ENCODE measurements around the gene ZNF786.

DNA sequence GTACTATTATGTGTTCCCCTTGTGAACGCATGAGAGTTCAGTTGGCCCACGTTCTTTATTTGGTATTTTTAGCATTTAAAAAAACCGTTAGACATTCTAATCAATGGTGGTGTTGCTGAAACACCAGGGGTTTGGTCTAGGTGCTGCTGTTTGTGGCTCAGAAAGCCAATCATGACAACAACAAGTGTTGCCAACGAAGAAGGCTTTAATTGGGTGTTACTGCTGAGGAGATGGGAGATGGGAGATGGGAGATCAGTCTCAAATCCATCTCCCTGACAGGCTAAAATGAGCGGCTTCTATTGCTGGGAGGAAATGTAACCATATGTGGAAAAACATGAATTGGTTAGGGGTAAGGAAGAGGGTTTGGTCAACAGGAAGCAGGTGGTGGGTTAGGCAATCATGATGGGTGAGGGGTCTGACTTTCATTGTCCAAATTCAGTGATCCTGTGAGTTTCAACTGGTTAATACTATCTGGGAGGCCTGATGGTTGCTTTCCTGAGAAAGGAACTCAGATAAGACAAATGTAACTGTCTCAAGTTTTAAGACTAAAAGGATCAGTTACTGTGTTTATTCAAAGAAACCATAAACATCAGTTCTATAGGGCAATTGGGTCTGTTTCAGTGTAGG, 40.2 kb upstream of the ZNF786 start:
- TF ChIP-seq EZH2 (IDR thresholded peaks at IDR 0.05) (no peak), ZFX (IDR thresholded peaks at IDR 0.05) (no peak), POLR2AphosphoS5 (IDR thresholded peaks at IDR 0.05; ENCODE audit: low read depth, low read length) (no peak), POLR2A (IDR thresholded peaks at IDR 0.05; ENCODE audit: borderline replicate concordance, extremely low read depth, insufficient read depth, insufficient read length) (no peak), SIN3A (IDR thresholded peaks at IDR 0.05; ENCODE audit: low read depth) (no peak)
- TF ChIP-seq, protein P1, sequence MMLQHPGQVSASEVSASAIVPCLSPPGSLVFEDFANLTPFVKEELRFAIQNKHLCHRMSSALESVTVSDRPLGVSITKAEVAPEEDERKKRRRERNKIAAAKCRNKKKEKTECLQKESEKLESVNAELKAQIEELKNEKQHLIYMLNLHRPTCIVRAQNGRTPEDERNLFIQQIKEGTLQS (IDR thresholded peaks at IDR 0.05) = no peak
- TF ChIP-seq, protein P2, sequence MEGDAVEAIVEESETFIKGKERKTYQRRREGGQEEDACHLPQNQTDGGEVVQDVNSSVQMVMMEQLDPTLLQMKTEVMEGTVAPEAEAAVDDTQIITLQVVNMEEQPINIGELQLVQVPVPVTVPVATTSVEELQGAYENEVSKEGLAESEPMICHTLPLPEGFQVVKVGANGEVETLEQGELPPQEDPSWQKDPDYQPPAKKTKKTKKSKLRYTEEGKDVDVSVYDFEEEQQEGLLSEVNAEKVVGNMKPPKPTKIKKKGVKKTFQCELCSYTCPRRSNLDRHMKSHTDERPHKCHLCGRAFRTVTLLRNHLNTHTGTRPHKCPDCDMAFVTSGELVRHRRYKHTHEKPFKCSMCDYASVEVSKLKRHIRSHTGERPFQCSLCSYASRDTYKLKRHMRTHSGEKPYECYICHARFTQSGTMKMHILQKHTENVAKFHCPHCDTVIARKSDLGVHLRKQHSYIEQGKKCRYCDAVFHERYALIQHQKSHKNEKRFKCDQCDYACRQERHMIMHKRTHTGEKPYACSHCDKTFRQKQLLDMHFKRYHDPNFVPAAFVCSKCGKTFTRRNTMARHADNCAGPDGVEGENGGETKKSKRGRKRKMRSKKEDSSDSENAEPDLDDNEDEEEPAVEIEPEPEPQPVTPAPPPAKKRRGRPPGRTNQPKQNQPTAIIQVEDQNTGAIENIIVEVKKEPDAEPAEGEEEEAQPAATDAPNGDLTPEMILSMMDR (IDR thresholded peaks at IDR 0.05 in 2 of 3, conservative IDR thresholded peaks at IDR 0.05 in 1 of 3; ENCODE audit: borderline replicate concordance in 1 of 3, insufficient read depth in 1 of 3, low read depth in 2 of 3, low read length in 2 of 3) = no peak

Data from HCT116 (cell line).